Esophagus squamous epithelium (tissue), 5 donors: Measurements from ENCODE around the gene RBM19. TPM values are rescaled to one million over a fixed set of nuclear protein-coding genes. Genes with fewer than 3 reads are reported as not detected.

Experiments
- DNase-seq: peaks from one replicate; lab custom pipeline; 2025; lab: John Stamatoyannopoulos, UW
- H3K27ac ChIP-seq, 4 donors: fragments of 200-600 bp; sonication (generic); one replicate each; pipeline ENCODE4 v1.5.1; 2016 to 2019; ENCODE audit warnings: mild to moderate bottlenecking in 1 of 4
- H3K27me3 ChIP-seq, 4 donors: fragments of 200-600 bp; sonication (generic); 1 replicate in 3 of 4; 2 replicates in 1 of 4; pipeline versions ENCODE4 v1.5.1 to v1.6.0; 2017 to 2021; ENCODE audit warnings: antibody characterized with exemption in 1 of 4
- H3K36me3 ChIP-seq, 3 donors: fragments of 200-600 bp; sonication (generic); one replicate each; pipeline ENCODE4 v1.5.1; 2016 to 2019
- H3K4me1 ChIP-seq, 3 donors: fragments of 200-600 bp; sonication (generic); one replicate each; pipeline ENCODE4 v1.5.1; 2017 to 2019
- H3K4me3 ChIP-seq, 4 donors: fragments of 200-600 bp; sonication (generic); 1 replicate in 3 of 4; 2 replicates in 1 of 4; pipeline ENCODE4 v1.5.1; 2016 to 2019; ENCODE audit warnings: mild to moderate bottlenecking in 2 of 4, moderate library complexity in 1 of 4
- H3K9me3 ChIP-seq, 3 donors: fragments of 200-600 bp; sonication (generic); one replicate each; pipeline ENCODE4 v1.5.1; 2016 to 2019
- POLR2A ChIP-seq, 4 donors: fragments of 450-650 bp; IDR thresholded peaks; one replicate each; pipeline ENCODE4 v1.6.1; 2017; ENCODE audit warnings: antibody characterized with exemption in 4 of 4, mild to moderate bottlenecking in 4 of 4, moderate library complexity in 3 of 4
- WGBS, 2 donors: methylation state at CpG; one replicate each; pipeline ENCODE4 v1.1.5; 2018; 5-methylcytosine and 5-hydroxymethylcytosine counted together
- intact Hi-C: fragments of 100-400 bp; cut with DNase I; formaldehyde crosslinking; loops from one replicate; pipeline ENCODE4 v1.15.0; 2022
- total RNA-seq, 4 donors: library from RNA; depleted of rRNA; stranded (reverse); fragments of >200 nt; gene quantifications; one replicate each; pipeline ENCODE4 v1.1.0, GENCODE V29; 2016
- TF ChIP-seq, protein P1 (sequence below), 6 experiments: fragments of 450-650 bp in 4 of 6; fragments of 200-600 bp in 2 of 6; sonication (generic) in 2 of 6; IDR thresholded peaks; one replicate each; pipeline ENCODE4 v1.5.1; 2016 to 2019; ENCODE audit warnings: antibody characterized with exemption in 6 of 6, mild to moderate bottlenecking in 4 of 6, moderate library complexity in 4 of 6
- donor health status: DM: yes; HTN: yes; CAD: no.

The RBM19 gene
- total RNA-seq, 4 donors from 2014 or later: 13.1 to 32.8 (median 27.4) TPM

DNA sequence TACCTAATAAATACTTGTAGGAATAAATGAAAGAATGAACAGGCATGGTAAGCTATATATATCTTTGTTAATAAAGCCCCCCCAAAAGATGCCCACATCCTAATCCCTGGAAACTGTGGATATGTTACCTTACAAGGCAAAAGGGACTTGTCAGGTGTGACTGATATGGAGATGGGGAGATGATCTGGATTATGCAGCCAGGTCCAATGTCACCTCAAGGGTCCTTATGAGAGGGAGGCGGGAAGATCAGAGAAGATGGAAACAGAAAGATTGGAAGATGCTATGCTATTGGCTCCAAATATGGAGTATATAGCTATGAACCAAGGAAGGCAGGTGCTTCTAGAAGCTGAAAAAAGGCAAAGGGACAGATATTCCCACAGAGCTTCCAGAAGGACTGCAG, 3.4 kb downstream of the RBM19 start:
- Histone ChIP-seq H3K4me1 (peaks cover 10 to 30% (median 17%) of the 10 kb centered on the region in 3 donors), H3K27ac (no peak overlapping the region), H3K4me3 (no peak overlapping the region), H3K27me3 (no peaks in the 10 kb centered on the region), H3K9me3 (no peaks in the 10 kb centered on the region), H3K36me3 (peaks cover 10 to 63% (median 31%) of the 10 kb centered on the region in 3 donors)
- intact Hi-C loops: no loop called here
- WGBS, 2 donors: 100% methylated on average over 1 of the region's 1 CpG
- no peak for DNase-seq
- TF ChIP-seq, protein P1, sequence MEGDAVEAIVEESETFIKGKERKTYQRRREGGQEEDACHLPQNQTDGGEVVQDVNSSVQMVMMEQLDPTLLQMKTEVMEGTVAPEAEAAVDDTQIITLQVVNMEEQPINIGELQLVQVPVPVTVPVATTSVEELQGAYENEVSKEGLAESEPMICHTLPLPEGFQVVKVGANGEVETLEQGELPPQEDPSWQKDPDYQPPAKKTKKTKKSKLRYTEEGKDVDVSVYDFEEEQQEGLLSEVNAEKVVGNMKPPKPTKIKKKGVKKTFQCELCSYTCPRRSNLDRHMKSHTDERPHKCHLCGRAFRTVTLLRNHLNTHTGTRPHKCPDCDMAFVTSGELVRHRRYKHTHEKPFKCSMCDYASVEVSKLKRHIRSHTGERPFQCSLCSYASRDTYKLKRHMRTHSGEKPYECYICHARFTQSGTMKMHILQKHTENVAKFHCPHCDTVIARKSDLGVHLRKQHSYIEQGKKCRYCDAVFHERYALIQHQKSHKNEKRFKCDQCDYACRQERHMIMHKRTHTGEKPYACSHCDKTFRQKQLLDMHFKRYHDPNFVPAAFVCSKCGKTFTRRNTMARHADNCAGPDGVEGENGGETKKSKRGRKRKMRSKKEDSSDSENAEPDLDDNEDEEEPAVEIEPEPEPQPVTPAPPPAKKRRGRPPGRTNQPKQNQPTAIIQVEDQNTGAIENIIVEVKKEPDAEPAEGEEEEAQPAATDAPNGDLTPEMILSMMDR (IDR thresholded peaks at IDR 0.05): no peak
- TF ChIP-seq POLR2A (IDR thresholded peaks at IDR 0.05): no peak

DNA sequence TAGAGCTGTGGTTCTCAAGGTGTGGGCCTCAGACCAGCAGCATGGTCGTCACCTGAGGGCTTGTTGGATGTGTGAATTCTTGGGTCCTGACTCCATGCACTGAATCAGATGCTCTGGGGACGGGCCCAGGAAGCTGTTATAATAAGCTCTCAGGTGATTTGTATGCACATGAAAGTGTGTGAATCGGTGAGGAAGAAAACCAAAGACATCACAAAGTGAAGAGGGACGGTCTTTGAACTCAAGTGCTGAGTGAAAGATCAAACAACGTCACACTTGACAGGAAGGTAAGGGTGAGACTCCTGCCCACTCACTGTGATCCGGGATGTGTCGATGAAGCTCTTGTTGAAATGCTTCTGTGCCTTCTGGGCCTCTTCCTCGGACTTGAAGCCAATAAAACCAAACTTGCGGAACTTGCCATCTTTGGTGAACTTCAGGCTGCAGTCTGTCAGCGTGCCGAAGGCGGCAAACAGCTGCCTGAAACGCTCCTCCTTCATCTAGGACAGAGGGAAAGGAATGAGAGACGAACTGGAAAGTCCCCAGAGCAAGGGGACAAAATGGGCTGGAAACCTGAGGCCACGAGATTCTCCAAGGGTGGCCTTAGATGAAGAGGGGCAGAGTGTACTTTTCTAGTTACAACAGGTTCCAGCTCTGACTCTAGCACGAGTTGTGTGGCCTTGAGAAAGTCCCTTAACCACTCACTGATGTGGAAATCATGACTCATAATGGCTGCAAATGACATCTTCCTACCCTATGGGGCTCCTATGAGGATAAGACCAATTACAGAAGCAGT, 4.0 kb downstream of the RBM19 start:
- H3K27me3 ChIP-seq: no peaks in the 10 kb centered on the region
- no peaks in the 10 kb centered on the region for H3K9me3 ChIP-seq
- intact Hi-C loops: no loop called here
- H3K36me3 ChIP-seq: peaks cover 16 to 70% (median 37%) of the 10 kb centered on the region in 3 donors
- H3K4me3 ChIP-seq: no peak overlapping the region
- WGBS, 2 donors: 57 to 79% methylated on average over 12 to 15 of the region's 16 CpGs
- H3K4me1 ChIP-seq: peaks cover 10 to 28% (median 17%) of the 10 kb centered on the region in 3 donors
- DNase-seq: no peak
- no peak overlapping the region for H3K27ac ChIP-seq
- TF ChIP-seq, protein P1 (IDR thresholded peaks at IDR 0.05): no peak
- no peak for TF ChIP-seq POLR2A (IDR thresholded peaks at IDR 0.05)

DNA sequence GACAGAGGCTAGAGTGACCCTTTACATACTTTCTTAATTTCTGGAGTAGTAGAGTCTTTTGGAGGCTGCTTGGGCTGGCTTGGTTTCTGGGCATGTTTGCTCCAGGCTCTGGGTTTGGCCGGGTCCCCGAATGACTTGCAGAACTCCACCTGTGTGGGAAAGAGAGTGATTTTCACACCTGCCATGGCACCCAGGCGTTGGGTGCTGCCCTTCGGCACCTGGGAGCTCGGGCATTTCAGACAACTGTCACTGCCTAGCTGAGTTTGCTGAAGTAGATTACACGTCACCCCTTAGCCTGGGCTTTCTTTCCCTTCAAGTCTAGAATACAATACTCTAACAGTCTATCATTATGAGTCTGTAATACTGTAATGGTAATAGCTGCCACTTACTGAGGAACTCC, 6.1 kb downstream of the RBM19 start:
- Histone ChIP-seq H3K36me3 (peaks cover 22 to 90% (median 38%) of the 10 kb centered on the region in 3 donors), H3K4me1 (peaks cover 0 to 22% (median 6%) of the 10 kb centered on the region in 3 donors), H3K9me3 (no peaks in the 10 kb centered on the region), H3K27me3 (no peaks in the 10 kb centered on the region), H3K27ac (no peak overlapping the region), H3K4me3 (no peak overlapping the region)
- no peak for TF ChIP-seq POLR2A (IDR thresholded peaks at IDR 0.05)
- TF ChIP-seq, protein P1 (IDR thresholded peaks at IDR 0.05): no peak
- no peak for DNase-seq
- WGBS, 2 donors: 99 to 100% methylated on average over 1 to 6 of the region's 6 CpGs
- intact Hi-C loops: no loop called here

DNA sequence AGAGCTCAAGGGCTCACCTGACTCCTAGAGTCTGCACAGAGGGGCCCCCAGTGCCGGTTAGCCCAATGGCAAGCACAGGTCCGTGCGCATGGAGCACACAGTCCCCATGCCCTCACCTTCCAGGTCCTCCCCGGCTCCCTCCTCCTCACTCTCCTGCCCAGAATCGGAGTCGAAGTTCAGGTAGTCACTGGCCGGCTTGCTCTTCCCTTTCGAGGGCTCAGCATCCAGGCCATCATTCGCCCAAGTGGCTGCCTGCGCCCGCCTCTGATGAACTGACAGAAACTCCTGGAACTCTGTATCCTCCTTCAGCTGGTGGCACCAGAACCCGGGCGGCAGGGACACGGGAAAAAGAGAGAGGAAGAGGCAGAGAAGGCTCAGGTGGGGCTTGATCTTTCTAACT, 7.0 kb downstream of the RBM19 start:
- 96% methylated on average over 10 of the region's 14 CpGs; no CpG with 5 or more reads in 1 of the 2 donors for WGBS, 2 donors
- H3K36me3 ChIP-seq: peaks cover 32 to 99% (median 38%) of the 10 kb centered on the region in 3 donors
- intact Hi-C loops: no loop called here
- TF ChIP-seq, protein P1 (IDR thresholded peaks at IDR 0.05): no peak
- TF ChIP-seq POLR2A (IDR thresholded peaks at IDR 0.05): no peak
- H3K9me3 ChIP-seq: no peaks in the 10 kb centered on the region
- no peak overlapping the region for H3K4me3 ChIP-seq
- H3K27ac ChIP-seq: no peak overlapping the region
- peaks cover 0 to 13% (median 3%) of the 10 kb centered on the region in 3 donors for H3K4me1 ChIP-seq
- no peak for DNase-seq
- no peaks in the 10 kb centered on the region for H3K27me3 ChIP-seq

DNA sequence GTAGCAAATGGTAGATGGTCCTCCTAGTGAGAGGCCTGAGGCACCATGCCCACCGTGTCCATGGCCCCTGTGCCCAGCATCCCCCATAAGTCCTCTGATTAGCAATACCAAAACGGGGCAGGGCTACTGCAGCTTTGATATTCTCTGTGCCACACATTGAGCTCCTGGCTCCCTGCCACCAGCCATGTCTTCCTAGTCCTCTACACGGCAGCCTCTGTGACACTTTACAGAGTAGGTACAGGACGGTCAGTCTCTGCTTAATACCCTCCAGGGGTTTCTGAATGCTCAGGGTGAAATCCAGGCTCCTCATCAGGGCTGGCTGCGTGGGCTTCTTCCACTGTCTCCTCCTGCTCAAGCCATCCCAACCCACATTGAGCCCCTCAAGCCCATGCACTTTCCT, 8.0 kb downstream of the RBM19 start:
- Histone ChIP-seq H3K9me3 (no peaks in the 10 kb centered on the region), H3K27ac (no peak overlapping the region), H3K4me3 (no peak overlapping the region), H3K36me3 (peaks cover 33 to 99% (median 47%) of the 10 kb centered on the region in 3 donors), H3K27me3 (no peaks in the 10 kb centered on the region), H3K4me1 (peaks cover 0 to 9% (median 3%) of the 10 kb centered on the region in 3 donors)
- intact Hi-C loops: no loop called here
- 84 to 92% methylated on average over 2 to 5 of the region's 5 CpGs for WGBS, 2 donors
- DNase-seq: no peak
- no peak for TF ChIP-seq POLR2A (IDR thresholded peaks at IDR 0.05)
- TF ChIP-seq, protein P1 (IDR thresholded peaks at IDR 0.05): no peak
